HEK293 (cell line): ENCODE data around the gene YWHAG.

Source experiments
- BCL11A ChIP-seq: fragments of 450-650 bp; formaldehyde crosslinking; IDR thresholded peaks from 2 replicates; pipeline ENCODE4 v1.5.1; 2016; ENCODE audit warnings: low read depth, missing biosample characterization, missing genetic modification characterization
- CTCF ChIP-seq: fragments of 450-650 bp; formaldehyde crosslinking; IDR thresholded peaks from 2 replicates; pipeline ENCODE4 v1.5.1; 2016; ENCODE audit warnings: missing biosample characterization, missing genetic modification characterization
- EGR2 ChIP-seq: fragments of 450-650 bp; formaldehyde crosslinking; IDR thresholded peaks from 2 replicates; pipeline ENCODE4 v1.5.1; 2016; ENCODE audit warnings: low read depth, missing biosample characterization, missing genetic modification characterization
- FEZF1 ChIP-seq: fragments of 450-650 bp; formaldehyde crosslinking; IDR thresholded peaks from 2 replicates; pipeline ENCODE4 v1.5.1; 2016; ENCODE audit warnings: missing biosample characterization, missing genetic modification characterization
- HOXA7 ChIP-seq: sonication (generic); formaldehyde crosslinking; IDR thresholded peaks from 2 replicates; pipeline ENCODE4 v1.8.1; 2022; ENCODE audit warnings: missing genetic modification reagents, borderline replicate concordance
- KLF1 ChIP-seq: fragments of 450-650 bp; formaldehyde crosslinking; IDR thresholded peaks from 2 replicates; pipeline ENCODE4 v1.5.1; 2016; ENCODE audit warnings: missing biosample characterization, missing genetic modification characterization
- KLF8 ChIP-seq: fragments of 450-650 bp; formaldehyde crosslinking; IDR thresholded peaks from 2 replicates; pipeline ENCODE4 v1.5.1; 2016; ENCODE audit warnings: missing biosample characterization, missing genetic modification characterization
- PATZ1 ChIP-seq: fragments of 450-650 bp; formaldehyde crosslinking; IDR thresholded peaks from 2 replicates; pipeline ENCODE4 v1.5.1; 2016; ENCODE audit warnings: missing biosample characterization, missing genetic modification characterization
- SP7 ChIP-seq: fragments of 450-650 bp; formaldehyde crosslinking; IDR thresholded peaks from 2 replicates; pipeline ENCODE4 v1.5.1; 2016; ENCODE audit warnings: missing biosample characterization, missing genetic modification characterization
- YY1 ChIP-seq: fragments of 450-650 bp; formaldehyde crosslinking; IDR thresholded peaks from 2 replicates; pipeline ENCODE4 v1.5.1; 2018; ENCODE audit warnings: missing biosample characterization, missing genetic modification characterization
- YY2 ChIP-seq: fragments of 450-650 bp; formaldehyde crosslinking; IDR thresholded peaks from 2 replicates; pipeline ENCODE4 v1.5.1; 2016; ENCODE audit warnings: missing biosample characterization, missing genetic modification characterization
- ZFHX2 ChIP-seq: fragments of 450-650 bp; formaldehyde crosslinking; conservative IDR thresholded peaks from 2 replicates; pipeline ENCODE4 v1.5.1; 2016; ENCODE audit warnings: missing biosample characterization, missing genetic modification characterization
- ZFP69B ChIP-seq: fragments of 450-650 bp; formaldehyde crosslinking; IDR thresholded peaks from 2 replicates; pipeline ENCODE4 v1.5.1; 2016; ENCODE audit warnings: missing biosample characterization, missing genetic modification characterization
- ZNF10 ChIP-seq: fragments of 450-650 bp; formaldehyde crosslinking; IDR thresholded peaks from 2 replicates; pipeline ENCODE4 v1.5.1; 2017; ENCODE audit warnings: missing biosample characterization, missing genetic modification characterization
- ZNF155 ChIP-seq: fragments of 450-650 bp; formaldehyde crosslinking; IDR thresholded peaks from 2 replicates; pipeline ENCODE4 v1.5.1; 2016; ENCODE audit warnings: missing biosample characterization, missing genetic modification characterization
- ZNF157 ChIP-seq: fragments of 450-650 bp; formaldehyde crosslinking; IDR thresholded peaks from 2 replicates; pipeline ENCODE4 v1.5.1; 2016; ENCODE audit warnings: missing biosample characterization, missing genetic modification characterization
- ZNF335 ChIP-seq: fragments of 450-650 bp; formaldehyde crosslinking; conservative IDR thresholded peaks from 2 replicates; pipeline ENCODE4 v1.5.1; 2016; ENCODE audit warnings: missing biosample characterization, missing genetic modification characterization
- ZNF341 ChIP-seq: fragments of 450-650 bp; formaldehyde crosslinking; IDR thresholded peaks from 2 replicates; pipeline ENCODE4; 2016; ENCODE audit warnings: low read depth, missing biosample characterization, missing genetic modification characterization
- ZNF350 ChIP-seq: fragments of 450-650 bp; formaldehyde crosslinking; IDR thresholded peaks from 2 replicates; pipeline ENCODE4 v1.5.0; 2017; ENCODE audit warnings: missing biosample characterization, mild to moderate bottlenecking, missing genetic modification characterization
- ZNF398 ChIP-seq: fragments of 450-650 bp; formaldehyde crosslinking; IDR thresholded peaks from 2 replicates; pipeline ENCODE4 v1.5.1; 2017; ENCODE audit warnings: missing biosample characterization, missing genetic modification characterization
- ZNF404 ChIP-seq: fragments of 450-650 bp; formaldehyde crosslinking; IDR thresholded peaks from 2 replicates; pipeline ENCODE4 v1.5.1; 2017; ENCODE audit warnings: missing biosample characterization, missing genetic modification characterization
- ZNF449 ChIP-seq: fragments of 450-650 bp; formaldehyde crosslinking; IDR thresholded peaks from 2 replicates; pipeline ENCODE4 v1.5.1; 2017; ENCODE audit warnings: missing biosample characterization, mild to moderate bottlenecking, missing genetic modification characterization, moderate library complexity
- ZNF529 ChIP-seq: fragments of 450-650 bp; formaldehyde crosslinking; IDR thresholded peaks from 2 replicates; pipeline ENCODE4 v1.5.1; 2017; ENCODE audit warnings: missing genetic modification characterization, missing biosample characterization; ENCODE audit not compliant: insufficient replicate concordance
- ZNF600 ChIP-seq: fragments of 450-650 bp; formaldehyde crosslinking; IDR thresholded peaks from 2 replicates; pipeline ENCODE4 v1.5.1; 2016; ENCODE audit warnings: missing biosample characterization, missing genetic modification characterization
- ZNF629 ChIP-seq: fragments of 450-650 bp; formaldehyde crosslinking; IDR thresholded peaks from 2 replicates; pipeline ENCODE4 v1.5.1; 2017; ENCODE audit warnings: missing biosample characterization, missing genetic modification characterization
- ZNF660 ChIP-seq: fragments of 450-650 bp; IDR thresholded peaks from 2 replicates; pipeline ENCODE4 v1.5.1; 2018; ENCODE audit warnings: missing biosample characterization, mild to moderate bottlenecking, missing genetic modification characterization
- ZNF670 ChIP-seq: fragments of 450-650 bp; formaldehyde crosslinking; IDR thresholded peaks from 2 replicates; pipeline ENCODE4 v1.5.1; 2016; ENCODE audit warnings: missing biosample characterization, missing genetic modification characterization, low read depth
- ZNF677 ChIP-seq: fragments of 450-650 bp; IDR thresholded peaks from 2 replicates; pipeline ENCODE4 v1.5.0; 2018; ENCODE audit warnings: missing biosample characterization, mild to moderate bottlenecking, missing genetic modification characterization, moderate library complexity
- TF ChIP-seq, protein P1 (sequence below): fragments of 450-650 bp; formaldehyde crosslinking; IDR thresholded peaks from 2 replicates; pipeline ENCODE4 v1.5.1; 2016; ENCODE audit warnings: missing biosample characterization, missing genetic modification characterization
- TF ChIP-seq, protein P2 (sequence below): fragments of 450-650 bp; formaldehyde crosslinking; optimal IDR thresholded peaks from 2 replicates; pipeline ENCODE3; 2016; ENCODE audit warnings: missing biosample characterization, mild to moderate bottlenecking, missing genetic modification characterization

Gene YWHAG

DNA sequence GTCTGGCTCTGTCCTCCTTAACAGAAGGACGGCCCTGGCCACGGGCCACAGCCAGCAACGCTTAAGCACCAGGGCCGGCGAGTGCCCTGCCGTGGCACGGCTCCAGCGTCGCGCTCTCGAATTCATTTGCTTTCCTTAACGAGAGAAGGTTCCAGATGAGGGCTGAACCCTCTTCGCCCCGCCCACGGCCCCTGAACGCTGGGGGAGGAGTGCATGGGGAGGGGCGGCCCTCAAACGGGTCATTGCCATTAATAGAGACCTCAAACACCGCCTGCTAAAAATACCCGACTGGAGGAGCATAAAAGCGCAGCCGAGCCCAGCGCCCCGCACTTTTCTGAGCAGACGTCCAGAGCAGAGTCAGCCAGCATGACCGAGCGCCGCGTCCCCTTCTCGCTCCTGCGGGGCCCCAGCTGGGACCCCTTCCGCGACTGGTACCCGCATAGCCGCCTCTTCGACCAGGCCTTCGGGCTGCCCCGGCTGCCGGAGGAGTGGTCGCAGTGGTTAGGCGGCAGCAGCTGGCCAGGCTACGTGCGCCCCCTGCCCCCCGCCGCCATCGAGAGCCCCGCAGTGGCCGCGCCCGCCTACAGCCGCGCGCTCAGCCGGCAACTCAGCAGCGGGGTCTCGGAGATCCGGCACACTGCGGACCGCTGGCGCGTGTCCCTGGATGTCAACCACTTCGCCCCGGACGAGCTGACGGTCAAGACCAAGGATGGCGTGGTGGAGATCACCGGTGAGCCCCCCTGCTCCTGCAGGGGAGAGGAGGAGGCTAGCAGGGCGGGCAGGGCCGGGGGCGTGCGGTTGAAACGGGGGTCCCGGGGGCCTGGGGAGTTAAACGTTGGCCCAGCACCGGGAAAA is 56.2 kb downstream of the YWHAG start, which contains the start of gene HSPB1 (continued):
- TF ChIP-seq ZNF398 (tag by site-specific recombination): peak; percentile 56; the same call in 1 of the 2 replicates
- TF ChIP-seq YY1 (tag by site-specific recombination): no peak
- TF ChIP-seq ZFHX2 (tag by site-specific recombination): peak; percentile 43
- TF ChIP-seq EGR2 (tag by site-specific recombination): 0 out of 2 replicates have a peak, but pooled peaks have one; percentile 31
- TF ChIP-seq YY2 (tag by site-specific recombination): no peak
- no peak for TF ChIP-seq ZNF677 (tag by site-specific recombination)
- TF ChIP-seq, protein P1, sequence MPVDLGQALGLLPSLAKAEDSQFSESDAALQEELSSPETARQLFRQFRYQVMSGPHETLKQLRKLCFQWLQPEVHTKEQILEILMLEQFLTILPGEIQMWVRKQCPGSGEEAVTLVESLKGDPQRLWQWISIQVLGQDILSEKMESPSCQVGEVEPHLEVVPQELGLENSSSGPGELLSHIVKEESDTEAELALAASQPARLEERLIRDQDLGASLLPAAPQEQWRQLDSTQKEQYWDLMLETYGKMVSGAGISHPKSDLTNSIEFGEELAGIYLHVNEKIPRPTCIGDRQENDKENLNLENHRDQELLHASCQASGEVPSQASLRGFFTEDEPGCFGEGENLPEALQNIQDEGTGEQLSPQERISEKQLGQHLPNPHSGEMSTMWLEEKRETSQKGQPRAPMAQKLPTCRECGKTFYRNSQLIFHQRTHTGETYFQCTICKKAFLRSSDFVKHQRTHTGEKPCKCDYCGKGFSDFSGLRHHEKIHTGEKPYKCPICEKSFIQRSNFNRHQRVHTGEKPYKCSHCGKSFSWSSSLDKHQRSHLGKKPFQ (tag by site-specific recombination): no peak
- TF ChIP-seq CTCF: 0 out of 2 replicates have a peak, but pooled peaks have one; percentile 31
- TF ChIP-seq ZNF670: no peak
- no peak for TF ChIP-seq KLF1 (tag by site-specific recombination)
- TF ChIP-seq ZFP69B (tag by site-specific recombination): no peak
- no peak for TF ChIP-seq ZNF404 (tag by site-specific recombination)
- TF ChIP-seq ZNF600: peak; percentile 41; the same call in 1 of the 2 replicates
- no peak for TF ChIP-seq BCL11A
- TF ChIP-seq ZNF157 (tag by site-specific recombination): no peak
- TF ChIP-seq FEZF1: peak; percentile 17; the same call in 1 of the 2 replicates
- TF ChIP-seq ZNF529 (tag by site-specific recombination): no peak
- no peak for TF ChIP-seq ZNF350 (tag by site-specific recombination)
- no peak for TF ChIP-seq ZNF660 (tag by site-specific recombination)
- TF ChIP-seq ZNF155: no peak
- no peak for TF ChIP-seq HOXA7 (CRISPR knock-in tag)
- TF ChIP-seq ZNF10: no peak
- TF ChIP-seq KLF8 (tag by site-specific recombination): peak; percentile 19; the same call in 1 of the 2 replicates
- 0 out of 2 replicates have a peak, but pooled peaks have one; percentile 16 for TF ChIP-seq ZNF629
- TF ChIP-seq PATZ1: no peak; the same call in 1 of the 2 replicates
- no peak for TF ChIP-seq ZNF449
- no peak for TF ChIP-seq ZNF341
- TF ChIP-seq, protein P2, sequence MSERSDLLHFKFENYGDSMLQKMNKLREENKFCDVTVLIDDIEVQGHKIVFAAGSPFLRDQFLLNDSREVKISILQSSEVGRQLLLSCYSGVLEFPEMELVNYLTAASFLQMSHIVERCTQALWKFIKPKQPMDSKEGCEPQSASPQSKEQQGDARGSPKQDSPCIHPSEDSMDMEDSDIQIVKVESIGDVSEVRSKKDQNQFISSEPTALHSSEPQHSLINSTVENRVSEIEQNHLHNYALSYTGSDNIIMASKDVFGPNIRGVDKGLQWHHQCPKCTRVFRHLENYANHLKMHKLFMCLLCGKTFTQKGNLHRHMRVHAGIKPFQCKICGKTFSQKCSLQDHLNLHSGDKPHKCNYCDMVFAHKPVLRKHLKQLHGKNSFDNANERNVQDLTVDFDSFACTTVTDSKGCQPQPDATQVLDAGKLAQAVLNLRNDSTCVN (tag by site-specific recombination): peak; percentile 73
- TF ChIP-seq ZNF335 (tag by site-specific recombination): peak; percentile 93
- TF ChIP-seq SP7 (tag by site-specific recombination): peak; percentile 59
